NCI-H146 treated with DMSO at 0.1 percent for 48 hours (cell line): Measurements from ENCODE around the gene ALOX15B.

ENCODE experiments used
- DNase-seq: peaks from one replicate; lab custom pipeline; 2025; ENCODE audit not compliant: unreplicated experiment; lab: John Stamatoyannopoulos, UW

Gene ALOX15B

DNA sequence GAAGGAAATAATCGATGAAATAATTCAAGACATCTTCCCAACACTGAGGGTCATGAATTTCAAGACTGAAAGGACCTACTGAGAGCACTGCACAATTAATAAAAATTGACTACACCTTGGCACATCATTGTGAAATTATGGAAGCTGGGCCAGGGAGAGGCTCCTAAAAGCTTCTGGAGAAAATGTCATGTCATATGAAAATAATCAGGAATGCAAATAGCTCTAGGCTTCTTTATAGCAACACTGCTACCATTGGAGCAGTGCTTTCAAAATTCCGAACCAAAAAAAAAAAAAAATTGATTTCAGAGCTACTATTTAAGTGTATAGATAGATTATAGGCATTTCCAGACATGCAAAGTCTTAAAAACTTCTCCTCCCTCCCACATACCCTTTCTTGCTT lies 6.4 kb upstream of the ALOX15B start:
- no peak for DNase-seq

DNA sequence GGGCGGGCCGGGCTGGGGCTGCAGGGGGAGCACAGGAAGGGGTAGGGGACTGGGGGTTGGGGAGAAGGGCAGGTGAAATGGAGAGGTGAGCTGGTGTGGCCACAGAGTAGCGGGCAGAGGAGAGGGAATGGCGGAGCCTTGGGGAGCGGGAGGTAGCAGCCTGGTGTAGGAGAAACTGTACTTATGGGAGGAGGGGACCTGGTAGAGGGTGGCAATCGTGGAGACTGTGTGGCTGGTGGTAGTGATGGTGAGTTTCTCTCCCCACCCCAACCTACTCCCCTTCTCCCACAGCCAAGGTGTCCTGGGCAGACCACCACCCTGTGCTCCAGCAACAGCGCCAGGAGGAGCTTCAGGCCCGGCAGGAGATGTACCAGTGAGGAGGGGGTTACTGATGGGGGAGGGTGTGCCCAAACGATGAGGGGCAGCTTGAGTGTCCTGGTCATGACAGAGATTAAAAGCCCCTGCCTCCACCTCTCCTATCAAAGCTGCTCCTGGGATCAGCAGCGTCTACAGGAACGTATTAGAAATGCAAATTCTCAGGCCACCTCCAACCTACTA lies 831 bp downstream of the ALOX15B start:
- DNase-seq, result no peak

DNA sequence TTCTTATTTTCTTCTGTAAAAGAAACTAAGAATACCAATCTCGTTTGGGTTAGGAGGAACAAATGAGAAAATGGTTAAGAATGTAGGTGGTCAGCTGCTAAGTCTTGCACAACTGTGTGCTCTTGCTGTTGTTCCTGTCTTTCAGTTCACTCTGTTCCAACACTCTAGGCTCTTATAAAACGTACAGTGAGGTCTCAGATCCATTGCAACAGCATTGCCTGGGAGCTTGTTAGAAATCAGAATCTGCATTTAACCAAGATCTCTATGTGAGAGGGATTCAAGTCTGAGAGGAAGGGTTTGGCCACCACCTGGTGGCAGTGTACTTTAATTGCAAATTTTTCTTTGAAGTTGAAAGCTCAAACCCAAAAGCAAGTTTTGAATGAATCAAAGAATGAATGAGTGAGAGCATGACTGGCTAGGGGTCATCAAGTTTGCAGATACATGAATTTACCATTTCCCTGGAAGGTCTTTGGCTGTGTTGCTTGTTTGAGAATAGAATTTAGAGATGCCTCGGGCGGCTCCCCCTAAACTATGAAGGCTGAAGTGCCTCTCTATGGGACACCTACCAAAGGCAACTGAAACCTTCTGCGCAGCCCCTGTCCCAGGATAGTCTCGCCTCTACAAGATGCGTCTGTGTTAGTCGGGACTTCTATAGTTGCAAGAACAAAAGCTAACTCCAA lies 2.5 kb downstream of the ALOX15B start:
- DNase-seq, result peak; percentile 12

DNA sequence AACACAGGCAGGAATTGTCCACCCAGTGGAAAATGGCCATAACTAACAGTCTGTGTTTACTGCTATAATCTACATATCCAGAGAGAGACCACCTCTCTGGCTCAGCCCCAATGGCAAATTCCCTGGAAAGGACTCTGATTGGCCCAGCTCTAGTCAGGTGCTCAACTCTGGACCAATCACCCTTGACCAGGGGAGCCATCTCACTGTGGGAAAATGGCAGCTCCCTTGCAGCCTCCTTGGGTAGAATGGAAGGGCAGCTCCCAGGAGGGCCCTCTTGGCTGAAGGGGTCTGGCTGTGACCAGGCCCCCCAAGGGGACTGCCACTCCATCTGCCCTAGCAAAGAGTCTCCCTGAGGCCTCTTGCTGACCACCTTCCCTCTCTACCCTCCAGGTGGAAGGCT lies 3.1 kb downstream of the ALOX15B start:
- no peak for DNase-seq

DNA sequence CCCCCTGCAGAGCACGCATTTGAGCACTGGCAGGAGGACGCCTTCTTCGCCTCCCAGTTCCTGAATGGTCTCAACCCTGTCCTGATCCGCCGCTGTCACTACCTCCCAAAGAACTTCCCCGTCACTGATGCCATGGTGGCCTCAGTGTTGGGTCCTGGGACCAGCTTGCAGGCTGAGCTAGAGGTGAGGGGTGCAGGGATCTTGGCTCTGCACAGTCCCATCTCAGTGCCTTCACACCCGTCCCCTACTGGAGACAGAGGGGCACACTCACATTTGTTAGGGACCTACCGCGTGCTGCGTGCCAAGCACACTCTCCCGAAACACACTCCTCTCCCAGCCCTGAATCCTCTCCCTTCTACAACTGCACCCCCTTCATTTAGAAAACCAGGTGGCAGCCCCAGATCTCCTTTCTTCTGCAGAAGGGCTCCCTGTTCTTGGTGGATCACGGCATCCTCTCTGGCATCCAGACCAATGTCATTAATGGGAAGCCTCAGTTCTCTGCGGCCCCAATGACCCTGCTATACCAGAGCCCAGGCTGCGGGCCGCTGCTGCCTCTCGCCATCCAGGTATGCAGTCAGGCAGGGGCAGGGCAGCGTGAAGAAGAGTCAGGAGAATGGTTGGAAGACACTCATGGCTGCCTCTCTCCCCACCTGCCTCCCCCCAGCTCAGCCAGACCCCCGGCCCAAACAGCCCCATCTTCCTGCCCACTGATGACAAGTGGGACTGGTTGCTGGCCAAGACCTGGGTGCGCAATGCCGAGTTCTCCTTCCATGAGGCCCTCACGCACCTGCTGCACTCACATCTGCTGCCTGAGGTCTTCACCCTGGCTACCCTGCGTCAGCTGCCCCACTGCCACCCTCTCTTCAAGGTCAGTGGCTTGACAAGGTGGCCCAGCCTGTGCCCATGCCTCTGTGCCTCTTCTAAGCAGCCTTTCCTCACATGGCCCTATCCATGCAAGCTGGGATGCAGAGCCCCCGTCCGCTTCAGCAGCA lies 6.3 kb downstream of the ALOX15B start:
- DNase-seq, result no peak

DNA sequence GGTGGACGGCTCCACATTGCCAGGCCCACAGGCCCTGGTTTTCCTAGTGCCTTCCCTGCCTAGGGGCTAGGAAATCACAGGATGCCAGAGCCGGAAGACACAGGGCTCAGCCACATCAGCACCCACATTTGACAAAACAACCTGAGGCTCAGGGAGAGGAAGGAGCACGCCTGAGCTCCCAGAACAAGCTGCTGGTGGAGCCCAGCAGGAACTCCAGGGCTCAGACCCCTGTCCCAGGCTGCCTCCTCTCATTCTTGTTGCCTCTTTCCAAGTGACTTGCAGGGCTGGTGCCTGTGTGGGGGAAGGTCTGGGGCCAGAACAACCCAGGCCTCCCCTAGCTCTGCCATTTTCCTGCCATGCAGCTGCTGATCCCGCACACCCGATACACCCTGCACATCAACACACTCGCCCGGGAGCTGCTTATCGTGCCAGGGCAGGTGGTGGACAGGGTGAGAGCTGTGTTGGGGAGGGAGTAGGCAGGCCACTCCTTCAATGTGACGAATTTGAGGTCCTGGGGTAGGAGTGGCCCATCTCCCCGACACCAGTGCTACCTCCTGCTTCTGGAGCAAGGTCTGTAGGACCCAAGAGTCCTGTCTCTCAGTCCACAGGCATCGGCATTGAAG lies 7.6 kb downstream of the ALOX15B start:
- DNase-seq, result no peak

DNA sequence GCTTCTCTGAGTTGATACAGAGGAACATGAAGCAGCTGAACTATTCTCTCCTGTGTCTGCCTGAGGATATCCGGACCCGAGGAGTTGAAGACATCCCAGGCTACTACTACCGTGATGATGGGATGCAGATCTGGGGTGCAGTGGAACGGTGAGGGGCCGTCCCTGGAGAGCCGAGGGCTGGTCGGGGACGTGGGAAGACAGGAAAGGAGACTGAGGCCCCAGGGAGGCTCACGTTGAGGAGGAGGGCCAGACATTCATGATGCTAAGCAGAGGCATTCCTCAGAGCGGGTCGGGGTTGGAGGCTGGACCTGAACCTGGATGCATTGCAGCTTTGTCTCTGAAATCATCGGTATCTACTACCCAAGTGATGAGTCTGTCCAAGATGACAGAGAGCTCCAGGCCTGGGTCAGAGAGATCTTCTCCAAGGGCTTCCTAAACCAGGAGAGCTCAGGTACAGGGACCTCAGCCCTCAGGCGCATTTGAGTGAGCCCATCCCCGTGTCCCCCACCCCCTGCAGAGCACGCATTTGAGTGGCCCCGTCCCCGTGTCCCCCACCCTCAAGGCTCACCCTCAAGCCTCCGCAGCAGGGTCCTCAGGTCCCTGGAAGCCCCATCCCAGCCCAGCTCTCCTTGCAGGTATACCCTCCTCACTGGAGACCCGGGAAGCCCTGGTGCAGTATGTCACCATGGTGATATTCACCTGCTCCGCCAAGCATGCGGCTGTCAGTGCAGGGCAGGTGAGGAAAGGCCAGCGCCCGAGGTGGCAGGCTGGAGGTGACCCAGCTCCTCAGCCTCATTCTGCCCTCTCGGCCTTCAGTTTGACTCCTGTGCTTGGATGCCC lies 8.3 kb downstream of the ALOX15B start:
- no peak for DNase-seq

DNA sequence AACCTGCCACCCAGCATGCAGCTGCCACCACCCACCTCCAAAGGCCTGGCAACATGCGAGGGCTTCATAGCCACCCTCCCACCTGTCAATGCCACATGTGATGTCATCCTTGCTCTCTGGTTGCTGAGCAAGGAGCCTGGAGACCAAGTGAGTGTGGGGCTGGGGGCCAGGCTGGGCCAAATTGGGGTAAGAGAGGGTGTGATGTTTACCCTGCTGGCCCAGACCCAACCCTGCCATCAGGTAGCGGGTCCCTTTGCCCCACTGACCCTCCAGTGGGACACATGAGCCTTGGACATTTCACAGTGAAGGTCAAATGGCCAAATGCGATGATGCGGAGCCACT lies 8.9 kb downstream of the ALOX15B start:
- DNase-seq, result no peak

DNA sequence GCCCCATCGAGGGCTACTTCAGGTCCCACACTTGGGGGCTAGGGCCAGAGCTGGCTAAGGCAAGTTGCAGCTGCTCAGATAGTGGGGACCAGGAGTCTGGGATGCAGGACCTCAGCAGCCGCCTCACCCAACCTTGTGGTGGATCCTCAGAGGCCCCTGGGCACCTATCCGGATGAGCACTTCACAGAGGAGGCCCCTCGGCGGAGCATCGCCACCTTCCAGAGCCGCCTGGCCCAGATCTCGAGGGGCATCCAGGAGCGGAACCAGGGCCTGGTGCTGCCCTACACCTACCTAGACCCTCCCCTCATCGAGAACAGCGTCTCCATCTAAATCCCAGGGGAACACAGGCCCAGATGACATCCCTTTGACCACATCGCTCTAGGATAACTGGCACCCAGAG lies 9.4 kb downstream of the ALOX15B start:
- no peak for DNase-seq

DNA sequence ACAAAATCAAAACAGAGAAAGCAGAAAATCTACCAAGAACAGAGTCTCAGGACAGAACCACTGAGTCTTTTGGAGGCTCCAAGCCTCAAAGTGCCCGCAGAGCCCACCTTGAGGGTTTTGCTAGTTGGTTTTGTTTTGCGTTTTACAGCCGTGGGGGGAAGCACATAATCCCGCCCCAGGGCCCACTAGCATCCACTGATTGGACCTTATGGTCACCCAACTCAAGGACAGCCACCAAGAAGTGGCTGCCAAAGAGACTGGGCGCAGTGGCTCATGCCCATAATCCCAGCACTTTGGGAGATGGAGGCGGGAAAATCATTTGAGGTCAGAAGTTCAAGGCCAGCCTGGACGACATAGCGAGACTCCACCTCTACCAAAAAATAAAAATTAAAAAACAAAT lies 9.9 kb downstream of the ALOX15B start:
- no peak for DNase-seq

DNA sequence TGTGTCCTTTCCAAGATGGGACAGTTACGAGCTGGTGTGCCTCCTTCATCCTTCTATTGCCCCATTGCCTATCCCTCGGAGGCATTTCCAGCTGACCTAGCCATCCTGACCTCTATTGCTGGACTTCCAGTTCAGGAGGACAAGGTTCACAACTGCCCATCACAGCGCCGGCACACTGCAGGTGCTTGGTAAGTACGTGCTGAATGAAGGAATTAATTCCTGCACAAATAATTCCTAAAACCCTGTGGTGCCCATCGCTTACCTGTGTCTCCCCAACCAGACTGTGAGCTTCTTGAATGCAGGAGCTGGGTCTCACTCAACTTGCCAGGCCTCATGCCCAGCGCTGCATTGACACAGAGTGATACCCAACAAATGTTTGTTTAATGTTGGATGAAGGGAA lies 13.0 kb downstream of the ALOX15B start:
- no peak for DNase-seq

DNA sequence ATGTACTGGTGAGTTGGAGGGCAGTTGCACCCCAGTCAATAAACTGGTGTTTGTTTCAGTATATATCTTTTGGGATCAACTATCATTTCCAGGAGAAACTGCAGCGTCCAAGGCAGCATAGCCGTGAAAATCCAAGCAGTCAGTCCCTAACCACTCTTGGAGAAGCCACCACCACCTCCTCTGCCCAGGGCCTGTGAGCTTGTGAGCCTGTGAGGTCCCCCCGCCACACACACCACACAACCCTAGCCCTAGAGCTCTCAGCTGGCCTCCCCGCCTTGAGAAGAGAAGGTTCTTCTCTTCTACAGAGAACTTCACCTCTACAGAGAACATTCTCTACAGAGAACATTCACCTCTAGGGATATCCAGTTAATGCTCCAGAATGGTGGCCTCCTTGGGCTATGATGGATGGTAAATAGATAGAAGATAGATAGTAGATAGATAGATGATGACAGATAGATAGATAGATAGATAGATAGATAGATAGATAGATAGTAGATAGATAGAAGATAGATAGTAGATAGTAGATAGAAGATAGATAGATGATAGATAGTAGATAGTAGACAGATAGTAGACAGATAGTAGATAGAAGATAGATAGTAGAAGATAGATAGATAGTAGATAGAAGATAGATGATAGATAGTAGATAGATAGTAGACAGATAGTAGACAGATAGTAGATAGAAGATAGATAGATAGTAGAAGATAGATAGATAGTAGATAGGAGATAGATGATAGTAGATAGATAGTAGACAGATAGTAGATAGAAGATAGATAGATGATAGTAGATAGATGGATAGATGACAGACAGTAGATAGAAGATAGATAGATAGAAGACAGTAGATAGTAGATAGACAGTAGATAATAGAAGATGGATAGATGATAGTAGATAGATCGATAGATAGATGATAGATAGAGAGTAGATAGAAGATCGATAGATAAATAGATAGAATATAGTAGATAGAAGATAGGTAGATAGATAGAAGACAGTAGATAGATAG lies 13.7 kb downstream of the ALOX15B start:
- no peak for DNase-seq

DNA sequence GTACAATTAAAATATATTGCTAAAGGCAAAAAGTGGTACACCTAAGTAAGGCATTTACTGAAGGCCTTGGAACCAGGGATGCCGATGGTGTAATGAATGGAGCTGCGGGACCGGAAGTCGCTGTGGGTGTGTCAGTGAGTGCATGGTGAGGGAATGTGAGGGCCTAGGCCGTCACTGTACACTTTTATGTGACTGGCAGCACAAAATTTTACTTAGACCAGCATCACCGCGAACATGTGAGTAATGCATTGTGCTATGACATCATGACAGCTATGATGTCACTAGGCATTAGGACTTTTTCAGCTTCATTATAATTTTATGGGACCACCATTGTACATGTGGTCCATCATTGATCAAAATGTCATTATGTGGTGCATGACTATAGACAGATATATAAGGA lies 14.7 kb downstream of the ALOX15B start:
- DNase-seq, result no peak

DNA sequence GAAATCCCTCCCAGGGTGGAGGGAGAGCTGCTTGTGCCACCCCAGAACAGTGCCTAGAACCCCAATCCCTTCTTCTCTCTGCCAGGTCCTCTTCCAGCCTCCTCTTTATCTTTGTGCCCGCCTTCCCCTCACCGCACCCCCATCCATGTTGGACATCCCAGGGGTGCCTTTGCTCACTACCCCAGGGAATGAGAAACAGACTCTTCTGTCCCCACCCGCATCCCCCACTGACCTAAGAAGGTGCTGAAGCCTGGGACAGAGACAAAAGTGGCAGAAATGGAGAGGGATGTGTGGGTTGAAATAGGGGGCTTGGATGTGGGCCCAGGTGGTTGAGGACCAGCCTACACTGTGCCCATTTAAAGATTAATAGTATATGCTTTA lies 17.0 kb downstream of the ALOX15B start:
- no peak for DNase-seq

DNA sequence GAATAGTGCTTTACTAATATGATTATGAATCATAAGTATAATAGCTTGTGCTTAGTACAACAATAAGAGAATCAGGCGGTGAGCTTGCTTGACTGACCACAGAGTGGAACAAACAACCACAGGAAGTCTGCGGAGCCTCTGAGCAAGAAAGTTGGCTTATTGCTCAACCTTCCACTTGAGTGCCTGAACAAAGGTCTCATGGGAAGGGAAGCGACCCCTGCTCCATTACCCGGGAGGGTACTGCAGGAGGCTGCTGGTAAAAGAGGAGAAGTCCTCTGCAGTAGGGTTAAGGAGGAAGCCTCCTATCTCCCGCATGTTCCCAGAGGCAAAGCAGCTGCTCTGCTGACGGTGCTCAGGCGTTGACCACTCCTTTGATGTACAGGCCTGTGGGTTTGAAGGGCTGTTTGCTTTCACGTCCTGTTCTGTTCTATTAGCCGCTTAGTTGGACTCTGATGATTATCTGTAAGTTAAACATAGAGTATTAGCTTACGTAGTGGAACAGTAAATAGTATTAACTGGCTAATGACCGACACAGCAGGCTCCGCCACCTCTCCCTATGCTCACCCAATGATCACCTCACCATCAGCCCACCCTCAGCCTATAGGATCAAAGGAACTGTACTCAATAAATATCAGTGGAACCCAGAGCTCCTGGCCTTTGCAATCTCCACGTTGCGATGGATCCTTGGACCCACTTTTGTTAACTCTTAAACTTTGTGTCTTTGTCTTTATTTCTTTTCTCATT lies 17.5 kb downstream of the ALOX15B start:
- DNase-seq, result peak; percentile 79

DNA sequence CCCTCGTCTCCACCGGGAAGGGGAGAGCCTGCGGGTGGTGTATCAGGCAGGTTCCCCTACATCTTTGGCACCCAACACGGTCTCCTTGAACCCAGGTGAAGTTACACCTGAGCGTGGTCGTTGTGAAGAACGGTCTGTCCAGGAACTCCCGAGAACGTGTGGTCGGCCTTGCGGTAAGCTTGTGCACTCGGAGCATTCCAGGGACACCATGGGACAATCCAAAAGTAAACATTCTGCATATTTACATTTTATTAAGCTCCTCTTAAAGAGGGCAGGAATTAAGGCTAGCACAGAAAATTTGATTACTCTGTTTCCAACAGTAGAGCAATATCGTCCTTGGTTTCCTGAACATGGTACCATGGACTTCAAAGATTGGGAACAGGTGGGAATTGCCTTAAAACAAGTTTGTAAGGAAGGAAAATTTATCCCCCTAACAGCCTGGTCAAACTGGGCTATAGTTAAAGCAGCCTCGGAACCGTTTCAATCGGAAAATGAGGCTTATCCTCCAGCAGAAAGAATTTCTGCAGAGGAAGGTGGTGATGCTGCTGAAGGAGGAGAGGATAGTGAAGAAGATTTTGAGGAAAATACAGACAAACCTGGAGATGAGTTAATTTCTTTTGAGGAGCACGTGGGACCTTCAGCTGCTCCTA lies 18.2 kb downstream of the ALOX15B start:
- DNase-seq, result no peak

DNA sequence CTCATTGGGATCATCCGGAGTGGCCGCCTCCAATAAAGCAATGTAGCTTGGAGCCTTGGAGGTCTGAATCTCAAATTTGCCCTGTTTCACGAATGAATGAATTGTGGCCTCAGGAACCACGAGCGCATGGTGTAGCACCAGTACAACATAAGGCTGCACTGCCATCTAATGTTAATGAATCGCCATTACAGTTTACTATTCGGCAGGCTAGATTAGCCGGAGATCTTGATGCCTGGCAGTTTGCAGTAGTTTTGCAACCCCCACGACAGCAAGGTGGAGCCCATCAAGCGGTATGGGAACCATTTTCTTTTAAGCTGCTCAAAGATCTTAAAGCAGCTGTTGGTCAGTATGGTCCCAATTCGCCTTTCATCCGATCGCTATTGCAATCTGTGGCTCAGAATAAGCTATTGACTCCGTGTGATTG lies 18.8 kb downstream of the ALOX15B start:
- peak; percentile 66 for DNase-seq

DNA sequence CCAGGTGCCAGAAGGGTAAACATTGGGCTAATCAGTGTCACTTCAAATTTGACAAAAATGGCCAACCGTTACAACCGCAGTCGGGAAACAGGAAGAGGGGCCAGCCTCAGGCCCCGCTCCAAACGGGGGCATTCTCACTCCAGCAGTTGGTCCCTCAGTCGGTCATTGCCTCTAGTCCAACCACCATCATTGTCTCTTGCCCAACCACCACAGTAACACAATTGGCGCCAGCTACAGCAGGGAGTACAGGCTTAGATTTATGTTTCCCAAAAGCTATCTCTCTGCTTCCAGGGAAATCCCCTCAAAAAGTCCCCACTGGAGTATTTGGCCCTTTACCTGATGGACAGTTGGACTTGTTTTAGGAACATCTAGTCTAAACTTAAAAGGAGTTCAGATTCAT lies 20.3 kb downstream of the ALOX15B start:
- DNase-seq, result no peak
